Neural progenitor cell (in vitro differentiated cells): Measurements from ENCODE around the gene WWOX. TPM values are rescaled to one million over a fixed set of nuclear protein-coding genes. Genes with fewer than 3 reads are reported as not detected.

Experiments used
- DNase-seq: peaks from one replicate; pipeline ENCODE4 v3.0.0-alpha.2; 2016; ENCODE audit warnings: low spot score
- H2AFZ ChIP-seq: fragments of 200-600 bp; sonication (generic); replicated peaks from 2 replicates; pipeline ENCODE4 v1.6.1; 2016; ENCODE audit warnings: antibody characterized with exemption
- H3F3A ChIP-seq: fragments of 200-600 bp; sonication (generic); 2 replicates; pipeline ENCODE4 v1.6.1; 2016; ENCODE audit warnings: antibody characterized with exemption, low read depth
- H3K27ac ChIP-seq: fragments of 200-600 bp; sonication (generic); 2 replicates; pipeline ENCODE4 v1.5.1; 2016; ENCODE audit warnings: mild to moderate bottlenecking
- H3K27me3 ChIP-seq: fragments of 200-600 bp; sonication (generic); 2 replicates; pipeline ENCODE4 v1.6.1; 2016; ENCODE audit warnings: mild to moderate bottlenecking, moderate library complexity
- H3K36me3 ChIP-seq: fragments of 200-600 bp; sonication (generic); 2 replicates; pipeline ENCODE4 v1.5.1; 2016
- H3K4me1 ChIP-seq: fragments of 200-600 bp; sonication (generic); 2 replicates; pipeline ENCODE4 v1.6.1; 2016; ENCODE audit warnings: mixed run types
- H3K4me2 ChIP-seq: fragments of 200-600 bp; sonication (generic); 2 replicates; pipeline ENCODE4 v1.6.1; 2016
- H3K4me3 ChIP-seq: fragments of 200-600 bp; sonication (generic); 2 replicates; pipeline ENCODE4 v1.5.1; 2016
- H3K79me2 ChIP-seq: fragments of 200-600 bp; sonication (generic); 2 replicates; pipeline ENCODE4 v1.6.1; 2016; ENCODE audit warnings: low read depth
- H3K9ac ChIP-seq: fragments of 200-600 bp; sonication (generic); 2 replicates; pipeline ENCODE4 v1.6.1; 2016
- H3K9me3 ChIP-seq: fragments of 200-600 bp; sonication (generic); 2 replicates; pipeline ENCODE4 v1.5.1; 2016; ENCODE audit warnings: low read depth
- H4K20me1 ChIP-seq: fragments of 200-600 bp; sonication (generic); 2 replicates; pipeline ENCODE4 v1.6.1; 2016; ENCODE audit warnings: low read depth
- H3K27ac Mint-ChIP-seq: 3 replicates; pipeline ENCODE4 v1.8.0; 2021; ENCODE audit warnings: mixed read lengths
- H3K27me3 Mint-ChIP-seq: 2 replicates; pipeline ENCODE4 v1.8.0; 2022; ENCODE audit warnings: low read depth, mild to moderate bottlenecking, inconsistent platforms, moderate library complexity, mixed read lengths; ENCODE audit not compliant: insufficient read depth
- H3K36me3 Mint-ChIP-seq: 3 replicates; pipeline ENCODE4 v1.8.0; 2021; ENCODE audit warnings: mixed read lengths
- H3K4me1 Mint-ChIP-seq: 3 replicates; pipeline ENCODE4 v1.8.0; 2021; ENCODE audit warnings: mixed read lengths
- H3K4me3 Mint-ChIP-seq: 3 replicates; pipeline ENCODE4 v1.8.0; 2021; ENCODE audit warnings: mild to moderate bottlenecking, moderate library complexity, mixed read lengths
- H3K9me3 Mint-ChIP-seq: 3 replicates; pipeline ENCODE4 v1.8.0; 2020; ENCODE audit warnings: mixed read lengths
- EZH2 ChIP-seq: fragments of 200-600 bp; sonication (generic); IDR thresholded peaks from 2 replicates; pipeline ENCODE4 v1.6.1; 2017; ENCODE audit warnings: antibody characterized with exemption, mild to moderate bottlenecking, moderate library complexity
- EZH2phosphoT487 ChIP-seq: fragments of 200-600 bp; sonication (generic); IDR thresholded peaks from 2 replicates; pipeline ENCODE4 v1.6.1; 2017; ENCODE audit warnings: antibody characterized with exemption
- total RNA-seq: library from RNA; depleted of rRNA; stranded (reverse); fragments of >200 nt; gene quantifications from 2 replicates; pipeline ENCODE4 v1.2.3, GENCODE V29; 2015; ENCODE audit warnings: low replicate concordance
- TF ChIP-seq, protein P1 (sequence below): fragments of 200-600 bp; sonication (generic); IDR thresholded peaks from 2 replicates; pipeline ENCODE4 v1.5.1; 2017; ENCODE audit warnings: antibody characterized with exemption, mild to moderate bottlenecking

WWOX gene
- total RNA-seq, 1 donor from 2014 or later = 63.7 TPM

DNA sequence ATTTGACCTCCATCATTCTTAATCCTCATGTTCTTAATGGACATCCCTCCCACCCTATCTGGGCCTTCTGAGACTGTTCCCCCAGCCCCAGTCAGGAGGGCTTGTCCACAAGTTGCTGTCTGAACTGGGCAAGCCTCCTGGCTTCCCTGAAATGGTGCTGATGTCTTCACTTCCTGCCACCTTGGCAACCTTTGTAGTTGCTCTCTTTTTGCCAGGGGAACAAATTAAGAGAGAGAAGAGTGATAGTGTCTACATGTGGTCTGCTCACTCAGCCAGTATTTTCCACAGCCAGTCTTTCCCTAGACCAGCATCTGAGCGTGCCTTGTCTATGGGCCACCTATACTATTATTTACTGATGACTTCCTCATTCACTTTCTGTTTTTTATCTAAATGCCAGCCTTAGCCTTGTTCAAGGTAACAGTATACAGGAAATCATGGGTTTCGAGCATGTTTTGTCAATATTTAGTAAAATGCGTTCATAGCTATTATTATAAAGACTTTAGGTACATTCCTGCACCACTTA, 791.0 kb downstream of the WWOX start:
- Mint-ChIP-seq H3K4me3 (no peak overlapping the region), H3K4me1 (peaks cover 15% of the 10 kb centered on the region), H3K27me3 (peaks cover 2% of the 10 kb centered on the region), H3K27ac (no peak overlapping the region), H3K9me3 (no peaks in the 10 kb centered on the region), H3K36me3 (no peaks in the 10 kb centered on the region)
- Histone ChIP-seq H3K36me3 (no peaks in the 10 kb centered on the region), H2AFZ (no peak overlapping the region), H3K27ac (no peak overlapping the region), H3F3A (peaks cover 7% of the 10 kb centered on the region), H3K27me3 (no peaks in the 10 kb centered on the region), H3K79me2 (no peaks in the 10 kb centered on the region), H3K9ac (no peak overlapping the region), H3K4me1 (peaks cover 28% of the 10 kb centered on the region), H3K4me2 (no peak overlapping the region), H3K4me3 (no peak overlapping the region), H3K9me3 (no peaks in the 10 kb centered on the region), H4K20me1 (no peaks in the 10 kb centered on the region)
- DNase-seq = no peak
- TF ChIP-seq EZH2 = no peak
- TF ChIP-seq, protein P1, sequence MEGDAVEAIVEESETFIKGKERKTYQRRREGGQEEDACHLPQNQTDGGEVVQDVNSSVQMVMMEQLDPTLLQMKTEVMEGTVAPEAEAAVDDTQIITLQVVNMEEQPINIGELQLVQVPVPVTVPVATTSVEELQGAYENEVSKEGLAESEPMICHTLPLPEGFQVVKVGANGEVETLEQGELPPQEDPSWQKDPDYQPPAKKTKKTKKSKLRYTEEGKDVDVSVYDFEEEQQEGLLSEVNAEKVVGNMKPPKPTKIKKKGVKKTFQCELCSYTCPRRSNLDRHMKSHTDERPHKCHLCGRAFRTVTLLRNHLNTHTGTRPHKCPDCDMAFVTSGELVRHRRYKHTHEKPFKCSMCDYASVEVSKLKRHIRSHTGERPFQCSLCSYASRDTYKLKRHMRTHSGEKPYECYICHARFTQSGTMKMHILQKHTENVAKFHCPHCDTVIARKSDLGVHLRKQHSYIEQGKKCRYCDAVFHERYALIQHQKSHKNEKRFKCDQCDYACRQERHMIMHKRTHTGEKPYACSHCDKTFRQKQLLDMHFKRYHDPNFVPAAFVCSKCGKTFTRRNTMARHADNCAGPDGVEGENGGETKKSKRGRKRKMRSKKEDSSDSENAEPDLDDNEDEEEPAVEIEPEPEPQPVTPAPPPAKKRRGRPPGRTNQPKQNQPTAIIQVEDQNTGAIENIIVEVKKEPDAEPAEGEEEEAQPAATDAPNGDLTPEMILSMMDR = no peak
- TF ChIP-seq EZH2phosphoT487 = no peak

DNA sequence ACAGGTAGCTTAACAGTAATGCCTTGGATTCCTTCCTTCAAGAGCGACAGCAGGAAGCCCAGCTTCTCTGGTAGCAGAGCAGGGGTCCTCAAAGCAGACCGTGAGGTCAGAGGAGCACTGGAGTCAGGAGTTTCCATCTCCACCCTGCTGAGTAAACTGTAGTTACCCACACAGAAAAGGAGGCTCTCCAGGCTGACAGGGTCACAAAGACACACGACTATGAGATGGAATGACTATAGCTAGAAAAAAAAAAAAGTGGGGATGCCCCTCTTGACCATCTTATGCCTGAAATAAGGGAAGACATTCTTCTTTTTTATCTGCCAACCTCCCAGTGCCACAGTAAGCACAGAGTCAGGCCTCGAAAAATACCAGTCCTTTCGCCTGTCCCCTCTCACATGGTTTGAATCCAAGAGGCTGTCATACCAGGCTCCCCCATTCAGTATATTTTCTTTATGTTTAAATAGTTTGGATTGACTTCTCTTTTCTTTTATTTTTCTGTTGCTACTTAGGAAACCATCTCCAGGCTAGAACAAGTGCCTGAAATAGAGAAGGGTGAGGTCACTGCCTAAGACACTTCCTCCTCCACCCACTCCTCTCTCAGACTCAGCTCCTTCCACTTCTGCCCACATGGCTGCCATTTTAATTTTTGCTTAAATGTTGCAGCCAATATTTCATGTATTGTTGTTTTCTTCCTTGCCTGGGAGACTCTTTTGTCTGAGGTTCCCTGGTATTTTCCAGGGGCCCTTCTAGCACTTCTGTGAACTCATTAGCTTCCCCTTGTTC, 793.7 kb downstream of the WWOX start:
- H3K4me1 Mint-ChIP-seq = peaks cover 15% of the 10 kb centered on the region
- TF ChIP-seq, protein P1 = no peak
- TF ChIP-seq EZH2 = no peak
- TF ChIP-seq EZH2phosphoT487 = no peak
- no peak overlapping the region for H3K4me3 ChIP-seq

DNA sequence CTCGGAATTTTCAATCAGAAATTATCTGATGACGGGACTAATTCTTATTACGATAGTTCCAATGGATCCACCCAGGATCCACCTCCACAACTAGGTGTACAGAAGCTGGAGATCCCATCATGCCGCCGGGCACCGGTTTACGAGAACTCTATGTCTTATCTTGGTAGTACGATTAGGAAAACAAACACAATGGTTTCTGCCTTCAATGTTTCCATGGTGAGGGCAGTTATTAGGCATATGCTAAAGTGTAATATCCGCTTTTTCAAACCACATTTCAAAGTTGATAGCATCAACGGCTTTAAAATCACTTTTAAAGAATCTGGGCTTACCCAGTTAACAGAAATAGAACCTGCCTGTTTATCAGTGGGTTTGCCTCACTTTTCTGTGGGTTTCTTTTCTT, 795.4 kb downstream of the WWOX start:
- Histone ChIP-seq H3K79me2 (no peaks in the 10 kb centered on the region), H4K20me1 (no peaks in the 10 kb centered on the region), H3K4me2 (no peak overlapping the region), H3K27me3 (no peaks in the 10 kb centered on the region), H3K4me3 (no peak overlapping the region), H3F3A (no peaks in the 10 kb centered on the region), H3K9ac (no peak overlapping the region), H2AFZ (no peak overlapping the region), H3K36me3 (no peaks in the 10 kb centered on the region), H3K9me3 (no peaks in the 10 kb centered on the region), H3K27ac (no peak overlapping the region), H3K4me1 (peaks cover 18% of the 10 kb centered on the region)
- no peak overlapping the region for H3K27ac Mint-ChIP-seq
- DNase-seq = no peak
- peaks cover 2% of the 10 kb centered on the region for H3K27me3 Mint-ChIP-seq
- peaks cover 3% of the 10 kb centered on the region for H3K9me3 Mint-ChIP-seq
- TF ChIP-seq EZH2 (no peak), EZH2phosphoT487 (no peak)
- TF ChIP-seq, protein P1 = no peak
- no peak overlapping the region for H3K4me3 Mint-ChIP-seq
- no peaks in the 10 kb centered on the region for H3K36me3 Mint-ChIP-seq
- H3K4me1 Mint-ChIP-seq = peaks cover 19% of the 10 kb centered on the region

More for the DNA sequence above, 793.7 kb downstream of the WWOX start:
- Histone ChIP-seq H3K27ac (no peak overlapping the region), H3K27me3 (no peaks in the 10 kb centered on the region), H2AFZ (no peak overlapping the region), H3K9me3 (no peaks in the 10 kb centered on the region), H3F3A (peaks cover 5% of the 10 kb centered on the region), H3K4me1 (peaks cover 21% of the 10 kb centered on the region), H3K4me2 (no peak overlapping the region), H4K20me1 (no peaks in the 10 kb centered on the region), H3K36me3 (no peaks in the 10 kb centered on the region), H3K79me2 (no peaks in the 10 kb centered on the region), H3K9ac (no peak overlapping the region)
- Mint-ChIP-seq H3K36me3 (no peaks in the 10 kb centered on the region), H3K27me3 (peaks cover 2% of the 10 kb centered on the region), H3K27ac (no peak overlapping the region), H3K9me3 (peaks cover 3% of the 10 kb centered on the region), H3K4me3 (no peak overlapping the region)
- no peak for DNase-seq
